Sigmoid colon (tissue), 7 donors: ENCODE measurements around the gene NBEAL1. TPM values are rescaled to one million over a fixed set of nuclear protein-coding genes. Genes with fewer than 3 reads are reported as not detected.

Experiments used
- DNase-seq: peaks from one replicate; pipeline ENCODE4 v3.0.0-alpha.2; 2019
- H3K27ac ChIP-seq, 4 donors: fragments of 200-600 bp; sonication (generic); one replicate each; pipeline ENCODE4 v1.5.1; 2016 to 2019; ENCODE audit warnings: mild to moderate bottlenecking in 1 of 4
- H3K27me3 ChIP-seq, 3 donors: fragments of 200-600 bp; sonication (generic); one replicate each; pipeline ENCODE4 v1.5.1; 2019; ENCODE audit warnings: mild to moderate bottlenecking in 1 of 3
- H3K36me3 ChIP-seq, 4 donors: fragments of 200-600 bp; sonication (generic); one replicate each; pipeline ENCODE4 v1.5.1; 2016 to 2019
- H3K4me1 ChIP-seq, 4 donors: fragments of 200-600 bp; sonication (generic); one replicate each; pipeline ENCODE4 v1.5.1; 2017 to 2019
- H3K4me3 ChIP-seq, 4 donors: fragments of 200-600 bp; sonication (generic); one replicate each; pipeline ENCODE4 v1.5.1; 2017 to 2019; ENCODE audit warnings: mild to moderate bottlenecking in 2 of 4, moderate library complexity in 1 of 4
- H3K9me3 ChIP-seq, 4 donors: fragments of 200-600 bp in 3 of 4; sonication (generic) in 3 of 4; one replicate each; pipeline versions ENCODE4 v1.5.1 to v1.6.1; 2013 to 2019
- CTCF ChIP-seq, 4 experiments: fragments of 450-650 bp in 3 of 4; fragments of 200-600 bp in 1 of 4; IDR thresholded peaks; one replicate each; pipeline ENCODE4 v1.5.1; 2016 to 2019; ENCODE audit warnings: antibody characterized with exemption in 4 of 4, mild to moderate bottlenecking in 3 of 4, moderate library complexity in 2 of 4
- EP300 ChIP-seq, 4 donors: sonication (generic); formaldehyde crosslinking; IDR thresholded peaks; one replicate each; pipeline ENCODE4 v1.6.1; 2017; ENCODE audit warnings: antibody characterized with exemption in 4 of 4
- POLR2A ChIP-seq, 2 donors: fragments of 450-650 bp; IDR thresholded peaks; one replicate each; pipeline ENCODE4 v1.6.1; 2016; ENCODE audit warnings: antibody characterized with exemption in 2 of 2, mild to moderate bottlenecking in 2 of 2, moderate library complexity in 2 of 2
- POLR2AphosphoS5 ChIP-seq, 4 donors: sonication (generic); formaldehyde crosslinking; IDR thresholded peaks; one replicate each; pipeline ENCODE4 v1.6.1; 2017; ENCODE audit warnings: antibody characterized with exemption in 4 of 4
- WGBS, 2 donors: extraction: QIAGEN DNeasy Blood & Tissue Kit; methylation state at CpG; one replicate each; pipeline ENCODE4 v1.1.7; 2013; 5-methylcytosine and 5-hydroxymethylcytosine counted together
- intact Hi-C: fragments of 100-400 bp; cut with DNase I; formaldehyde crosslinking; loops from one replicate; pipeline ENCODE4 v1.15.1; 2023
- polyA plus RNA-seq, 3 donors: library from polyadenylated mRNA; stranded (reverse); fragments of 200-250 nt; gene quantifications; one replicate each; pipeline ENCODE4 v1.2.3, GENCODE V29; 2013
- total RNA-seq, 4 donors: library from RNA; depleted of rRNA; stranded (reverse); fragments of >200 nt; gene quantifications; one replicate each; pipeline ENCODE4 v1.1.0, GENCODE V29; 2016
- donor health status: healthy with polysubstance abuse.
- donor health status: Bipolar disorder and iron deficiency.
- donor health status: healthy.

The NBEAL1 gene
- total and polyA plus RNA-seq, 7 donors: 8.5 to 39.1 (median 22.7) TPM

DNA sequence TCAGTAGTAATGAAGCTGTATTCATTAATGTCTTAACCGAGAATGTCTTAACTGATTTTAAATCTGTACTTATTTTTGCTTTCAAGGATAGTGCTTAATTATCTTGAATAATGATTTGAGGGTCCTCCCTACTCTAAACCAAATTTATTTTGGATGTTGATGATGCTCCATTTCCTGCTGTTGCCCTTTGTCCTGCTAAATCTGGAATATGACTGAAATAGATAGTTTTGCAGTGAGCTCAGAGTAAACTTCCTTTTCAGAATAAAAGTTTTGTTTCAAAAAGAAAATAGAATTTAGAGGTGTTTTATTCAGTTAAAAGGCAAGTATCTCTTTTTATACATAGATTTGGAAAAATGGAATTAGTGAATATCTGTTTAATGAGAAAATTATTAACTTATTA lies 8.1 kb downstream of the NBEAL1 start:
- H3K36me3 ChIP-seq: no peaks in the 10 kb centered on the region
- 80 to 83% methylated on average over 1 of the region's 1 CpG for WGBS, 2 donors
- no peaks in the 10 kb centered on the region for H3K9me3 ChIP-seq
- DNase-seq: no peak
- H3K27me3 ChIP-seq: no peaks in the 10 kb centered on the region
- no peak overlapping the region for H3K4me3 ChIP-seq
- H3K27ac ChIP-seq: peak overlapping the region in 3 of 4 donors; percentile 27 to 58 (median 34)
- intact Hi-C loops: no loop called here
- peaks cover 0 to 46% (median 23%) of the 10 kb centered on the region in 4 donors for H3K4me1 ChIP-seq
- no peak for TF ChIP-seq POLR2AphosphoS5 (IDR thresholded peaks at IDR 0.05)
- no peak for TF ChIP-seq POLR2A (IDR thresholded peaks at IDR 0.05)
- no peak for TF ChIP-seq CTCF (IDR thresholded peaks at IDR 0.05)
- no peak for TF ChIP-seq EP300 (IDR thresholded peaks at IDR 0.05)

- H3K4me1 ChIP-seq: peaks cover 0 to 25% (median 12%) of the 10 kb centered on the region in 4 donors
- DNase-seq: no peak
- H3K36me3 ChIP-seq: no peaks in the 10 kb centered on the region
- H3K27ac ChIP-seq: no peak overlapping the region
- no peak overlapping the region for H3K4me3 ChIP-seq
- intact Hi-C loops: no loop called here
- no peak for TF ChIP-seq POLR2A (IDR thresholded peaks at IDR 0.05)
- no peak for TF ChIP-seq EP300 (IDR thresholded peaks at IDR 0.05)
- TF ChIP-seq POLR2AphosphoS5 (IDR thresholded peaks at IDR 0.05): no peak
- TF ChIP-seq CTCF (IDR thresholded peaks at IDR 0.05): no peak
- H3K27me3 ChIP-seq: no peaks in the 10 kb centered on the region
- no peaks in the 10 kb centered on the region for H3K9me3 ChIP-seq
Observed at GRCh38 chr2:203025592-203025991, 10.9 kb downstream of the NBEAL1 start.

- DNase-seq: no peak
- intact Hi-C loops: no loop called here
- H3K27me3 ChIP-seq: no peaks in the 10 kb centered on the region
- TF ChIP-seq CTCF (IDR thresholded peaks at IDR 0.05): no peak
- no peak for TF ChIP-seq EP300 (IDR thresholded peaks at IDR 0.05)
- no peak for TF ChIP-seq POLR2AphosphoS5 (IDR thresholded peaks at IDR 0.05)
- TF ChIP-seq POLR2A (IDR thresholded peaks at IDR 0.05): no peak
- H3K4me1 ChIP-seq: peaks cover 0 to 2% (median 0%) of the 10 kb centered on the region in 4 donors
- WGBS, 2 donors: 96 to 98% methylated on average over 2 of the region's 2 CpGs
- H3K36me3 ChIP-seq: no peaks in the 10 kb centered on the region
- H3K9me3 ChIP-seq: no peaks in the 10 kb centered on the region
- no peak overlapping the region for H3K27ac ChIP-seq
- H3K4me3 ChIP-seq: no peak overlapping the region
Observed at GRCh38 chr2:203030545-203030944, 15.9 kb downstream of the NBEAL1 start.

DNA sequence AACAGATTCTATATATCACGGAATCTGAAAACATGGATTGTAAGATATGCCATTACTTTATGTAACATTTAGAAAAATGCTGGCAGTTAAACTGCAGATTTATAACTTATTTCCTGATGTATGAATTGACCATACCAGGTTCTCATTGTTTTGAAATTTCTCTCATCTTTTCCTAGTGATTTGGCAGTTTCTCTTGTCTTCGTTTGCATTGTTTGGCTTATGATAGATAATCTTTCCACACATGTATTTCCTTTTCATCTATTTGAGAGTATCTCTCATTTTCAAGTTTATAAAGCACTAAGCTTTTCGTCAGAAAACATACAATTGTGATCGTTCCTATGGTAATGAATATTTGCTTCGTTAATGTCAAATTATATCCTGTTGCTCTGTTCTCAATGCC lies 16.3 kb downstream of the NBEAL1 start:
- no peak for DNase-seq
- WGBS, 2 donors: 81 to 86% methylated on average over 5 of the region's 5 CpGs
- H3K27me3 ChIP-seq: no peaks in the 10 kb centered on the region
- intact Hi-C loops: no loop called here
- TF ChIP-seq POLR2A (IDR thresholded peaks at IDR 0.05) (no peak), EP300 (IDR thresholded peaks at IDR 0.05) (no peak), CTCF (IDR thresholded peaks at IDR 0.05) (no peak), POLR2AphosphoS5 (IDR thresholded peaks at IDR 0.05) (no peak)
- no peaks in the 10 kb centered on the region for H3K9me3 ChIP-seq
- no peak overlapping the region for H3K4me3 ChIP-seq
- H3K27ac ChIP-seq: no peak overlapping the region
- peaks cover 0 to 2% (median 0%) of the 10 kb centered on the region in 4 donors for H3K4me1 ChIP-seq
- H3K36me3 ChIP-seq: no peaks in the 10 kb centered on the region

DNA sequence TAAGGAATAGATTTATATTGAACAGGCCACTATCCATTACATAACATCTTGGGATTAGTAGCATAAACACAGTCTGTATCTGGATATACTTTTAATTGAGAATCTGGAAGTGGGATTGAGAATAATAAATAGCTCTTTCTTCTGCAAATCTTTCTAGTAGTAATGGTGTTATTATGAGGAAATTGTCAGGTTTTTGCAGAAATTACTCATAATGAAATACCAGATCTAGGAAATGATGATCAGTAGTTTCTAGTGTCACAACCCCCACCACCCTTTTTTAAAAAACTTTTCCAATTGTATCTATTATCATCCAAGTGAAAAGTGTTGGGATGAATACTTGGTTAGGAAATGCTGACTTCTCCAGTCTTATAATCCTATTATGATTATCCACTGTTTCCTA lies 18.7 kb downstream of the NBEAL1 start:
- no peaks in the 10 kb centered on the region for H3K27me3 ChIP-seq
- no peak overlapping the region for H3K4me3 ChIP-seq
- no peaks in the 10 kb centered on the region for H3K36me3 ChIP-seq
- no peaks in the 10 kb centered on the region for H3K9me3 ChIP-seq
- DNase-seq: no peak
- H3K4me1 ChIP-seq: peaks cover 0 to 13% (median 0%) of the 10 kb centered on the region in 4 donors
- intact Hi-C loops: no loop called here
- no peak for TF ChIP-seq POLR2AphosphoS5 (IDR thresholded peaks at IDR 0.05)
- TF ChIP-seq CTCF (IDR thresholded peaks at IDR 0.05): no peak
- TF ChIP-seq EP300 (IDR thresholded peaks at IDR 0.05): no peak
- no peak for TF ChIP-seq POLR2A (IDR thresholded peaks at IDR 0.05)
- H3K27ac ChIP-seq: no peak overlapping the region
